NT2/D1 (cell line): Measurements from ENCODE around the gene DENND1B.

ENCODE experiments used
- DNase-seq: peaks from one replicate; pipeline ENCODE4 v3.0.0-alpha.2; 2011; ENCODE audit warnings: low read depth, low spot score
- H3K27me3 ChIP-seq: 2 replicates; pipeline ENCODE4 v1.6.0; 2011; ENCODE audit warnings: mild to moderate bottlenecking; ENCODE audit not compliant: insufficient read length, insufficient read depth
- H3K36me3 ChIP-seq: 2 replicates; pipeline ENCODE4 v1.6.1; 2011; ENCODE audit warnings: mild to moderate bottlenecking, low read length, mixed read lengths; ENCODE audit not compliant: insufficient read depth, insufficient read length
- H3K4me1 ChIP-seq: 2 replicates; pipeline ENCODE4 v1.5.1; 2011; ENCODE audit not compliant: insufficient read depth, insufficient read length
- H3K4me3 ChIP-seq: 2 replicates; pipeline ENCODE4 v1.5.1; 2011; ENCODE audit warnings: low read depth; ENCODE audit not compliant: insufficient read length
- H3K9ac ChIP-seq: 2 replicates; pipeline ENCODE4 v1.6.0; 2011; ENCODE audit warnings: low read depth; ENCODE audit not compliant: insufficient read length
- H3K9me3 ChIP-seq: 2 replicates; pipeline ENCODE4 v1.5.1; 2011; ENCODE audit warnings: mild to moderate bottlenecking, low read length; ENCODE audit not compliant: insufficient read depth
- SUZ12 ChIP-seq: IDR thresholded peaks from 2 replicates; pipeline ENCODE4 v1.6.1; 2011; ENCODE audit not compliant: insufficient read length, insufficient read depth; ENCODE audit errors: extremely low read depth
- YY1 ChIP-seq: IDR thresholded peaks from 2 replicates; pipeline ENCODE4 v1.6.1; 2011; ENCODE audit not compliant: insufficient read length, insufficient read depth
- ZNF274 ChIP-seq: IDR thresholded peaks from 2 replicates; pipeline ENCODE4 v1.6.1; 2011; ENCODE audit warnings: mild to moderate bottlenecking, low read depth, low read length

DENND1B gene

DNA sequence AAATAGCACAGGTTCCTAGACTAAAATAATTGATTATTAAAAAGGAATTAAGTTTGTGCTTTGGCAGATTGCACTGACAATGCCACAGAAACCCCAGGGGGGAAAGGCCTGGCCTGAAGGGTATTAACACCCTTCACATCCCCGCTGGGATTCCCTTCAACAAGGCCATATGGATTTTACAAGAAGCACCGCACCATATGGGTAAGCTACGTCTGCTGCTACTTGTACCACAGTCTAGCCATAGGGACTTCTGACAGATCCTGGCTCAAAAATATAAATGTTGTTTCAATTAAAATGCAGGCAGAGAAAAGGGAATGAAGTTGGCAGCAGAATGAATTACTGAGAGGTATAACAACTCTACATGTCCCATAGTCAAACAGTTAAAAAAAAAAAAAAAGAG, 101.0 kb downstream of the DENND1B start:
- H3K27me3 ChIP-seq = no peaks in the 10 kb centered on the region
- H3K4me1 ChIP-seq = no peaks in the 10 kb centered on the region
- DNase-seq = no peak
- H3K9ac ChIP-seq = no peak overlapping the region
- H3K9me3 ChIP-seq = no peaks in the 10 kb centered on the region
- no peaks in the 10 kb centered on the region for H3K36me3 ChIP-seq
- H3K4me3 ChIP-seq = no peak overlapping the region
- TF ChIP-seq YY1 (no peak), SUZ12 (no peak), ZNF274 (no peak)

DNA sequence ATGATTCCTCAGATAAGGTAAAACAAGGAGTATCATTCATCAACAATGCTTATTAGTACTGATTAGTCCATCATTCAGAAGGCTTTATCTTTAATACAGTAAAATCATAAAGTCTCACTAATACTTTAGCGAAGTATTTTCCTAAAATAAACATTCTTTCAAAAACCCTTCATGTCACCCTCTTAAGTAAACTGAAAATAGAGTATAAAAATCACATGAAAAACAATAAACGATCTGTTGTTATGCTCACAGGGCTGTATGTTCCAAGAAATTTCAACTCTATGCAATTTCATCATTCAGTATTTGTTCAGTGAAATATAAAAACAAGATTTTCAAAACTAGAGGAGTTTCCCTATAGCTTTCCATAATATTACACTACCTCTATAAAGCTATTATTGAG, 102.0 kb downstream of the DENND1B start:
- Histone ChIP-seq H3K4me3 (no peak overlapping the region), H3K9me3 (no peaks in the 10 kb centered on the region)

GRCh38 chr1:197672347-197672746, 102.9 kb downstream of the DENND1B start:
- H3K4me1 ChIP-seq = no peaks in the 10 kb centered on the region
- DNase-seq = no peak
- no peaks in the 10 kb centered on the region for H3K36me3 ChIP-seq
- TF ChIP-seq YY1 = no peak
- TF ChIP-seq SUZ12 = no peak
- TF ChIP-seq ZNF274 = no peak
- H3K4me3 ChIP-seq = no peak overlapping the region
- no peaks in the 10 kb centered on the region for H3K27me3 ChIP-seq
- H3K9me3 ChIP-seq = no peaks in the 10 kb centered on the region
- no peak overlapping the region for H3K9ac ChIP-seq

More for the DNA sequence above, 102.0 kb downstream of the DENND1B start:
- no peaks in the 10 kb centered on the region for H3K27me3 ChIP-seq
- H3K36me3 ChIP-seq = no peaks in the 10 kb centered on the region
- no peaks in the 10 kb centered on the region for H3K4me1 ChIP-seq
- no peak overlapping the region for H3K9ac ChIP-seq
- no peak for DNase-seq
- no peak for TF ChIP-seq SUZ12
- TF ChIP-seq YY1 = no peak
- TF ChIP-seq ZNF274 = no peak

DNA sequence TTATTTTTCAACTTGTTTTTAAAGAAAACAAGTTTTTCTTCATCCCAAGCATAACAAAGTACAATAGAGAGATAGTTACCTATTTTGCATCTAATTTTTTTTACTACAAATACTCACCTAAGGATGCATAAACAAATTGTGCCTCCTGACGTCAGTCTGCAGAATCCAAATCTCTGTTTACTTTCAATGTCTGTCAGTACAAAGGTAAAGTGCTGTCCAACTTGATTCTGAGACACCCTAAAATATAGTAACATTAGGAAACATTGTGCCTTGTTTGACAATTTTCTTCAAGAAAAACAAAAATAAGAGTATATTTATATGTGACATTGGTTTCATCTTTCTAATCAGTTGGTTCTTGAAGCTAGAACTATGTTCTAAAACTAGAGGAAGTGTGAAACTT, 103.4 kb downstream of the DENND1B start:
- no peaks in the 10 kb centered on the region for H3K9me3 ChIP-seq
- H3K36me3 ChIP-seq = no peaks in the 10 kb centered on the region
- no peak overlapping the region for H3K4me3 ChIP-seq
- H3K4me1 ChIP-seq = no peaks in the 10 kb centered on the region
- no peak for DNase-seq
- no peak overlapping the region for H3K9ac ChIP-seq
- TF ChIP-seq YY1 (no peak), ZNF274 (no peak), SUZ12 (no peak)
- H3K27me3 ChIP-seq = no peaks in the 10 kb centered on the region

DNA sequence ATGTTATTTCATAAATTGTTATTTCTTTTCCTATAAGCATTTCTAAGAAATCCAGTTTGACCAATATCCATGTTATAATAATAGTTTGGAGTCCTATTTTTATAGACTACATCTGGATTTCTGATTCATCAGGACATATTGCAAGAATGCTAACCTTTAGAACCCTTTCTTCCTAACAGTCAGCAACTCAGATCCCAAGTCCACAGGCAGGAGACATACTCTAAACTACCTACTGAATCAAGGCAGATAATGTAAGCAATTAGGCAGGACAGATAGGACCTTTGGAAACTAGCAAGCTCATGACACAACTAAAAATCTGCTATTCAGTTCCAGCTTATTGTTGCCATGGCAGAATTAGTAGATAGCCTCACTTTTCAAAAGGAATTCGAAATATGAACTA, 104.1 kb downstream of the DENND1B start:
- H3K27me3 ChIP-seq = no peaks in the 10 kb centered on the region
- no peak overlapping the region for H3K9ac ChIP-seq
- DNase-seq = no peak
- H3K4me1 ChIP-seq = no peaks in the 10 kb centered on the region
- H3K9me3 ChIP-seq = no peaks in the 10 kb centered on the region
- no peak for TF ChIP-seq ZNF274
- no peak for TF ChIP-seq YY1
- no peak for TF ChIP-seq SUZ12
- H3K4me3 ChIP-seq = no peak overlapping the region
- no peaks in the 10 kb centered on the region for H3K36me3 ChIP-seq

DNA sequence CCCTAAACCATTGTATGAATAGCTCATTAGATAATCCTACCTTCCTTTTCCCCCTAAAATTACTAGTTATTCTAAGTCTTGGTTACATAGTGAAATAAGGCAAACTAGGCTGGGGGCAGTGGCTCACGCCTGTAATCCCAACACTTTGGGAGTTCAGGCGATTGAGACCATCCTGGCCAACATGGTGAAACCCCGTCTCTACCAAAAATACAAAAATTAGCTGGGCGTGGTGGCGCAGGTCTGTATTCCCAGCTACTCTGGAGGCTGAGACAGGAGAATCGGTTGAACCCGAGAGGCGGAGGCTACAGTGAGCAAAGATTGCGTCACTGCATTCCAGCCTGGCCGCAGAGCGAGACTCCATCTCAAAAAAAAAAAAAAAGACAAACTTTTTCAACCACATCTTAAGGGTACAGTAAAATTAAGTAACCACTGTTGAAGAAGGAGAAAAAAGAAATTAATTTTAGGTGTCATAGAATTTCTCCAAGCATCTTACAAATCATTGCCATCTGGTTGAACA, 108.5 kb downstream of the DENND1B start:
- no peak overlapping the region for H3K9ac ChIP-seq
- H3K4me1 ChIP-seq = no peaks in the 10 kb centered on the region
- no peak for DNase-seq
- H3K27me3 ChIP-seq = no peaks in the 10 kb centered on the region
- no peaks in the 10 kb centered on the region for H3K36me3 ChIP-seq
- TF ChIP-seq ZNF274 (no peak), SUZ12 (no peak), YY1 (no peak)
- H3K4me3 ChIP-seq = no peak overlapping the region
- no peaks in the 10 kb centered on the region for H3K9me3 ChIP-seq

- Histone ChIP-seq H3K9me3 (no peaks in the 10 kb centered on the region), H3K4me3 (no peak overlapping the region), H3K4me1 (no peaks in the 10 kb centered on the region), H3K36me3 (no peaks in the 10 kb centered on the region), H3K27me3 (no peaks in the 10 kb centered on the region), H3K9ac (no peak overlapping the region)
- no peak for TF ChIP-seq YY1
- TF ChIP-seq ZNF274 = no peak
- no peak for TF ChIP-seq SUZ12
- DNase-seq = no peak
These were observed 110.9 kb downstream of the DENND1B start for GRCh38 chr1:197664391-197664790.
